ENCODE data around the gene RNU2-63P. TPM values are rescaled to one million over a fixed set of nuclear protein-coding genes. Genes with fewer than 3 reads are reported as not detected.
"Not testable (repeated sequence)": the region's sequence is repeated elsewhere in the genome, so short reads cannot be mapped to it uniquely, and the experiment has no call there.

RNU2-63P gene
- total RNA-seq, 2 experiments from 2014 or later = 17.9 to 246 TPM

DNA sequence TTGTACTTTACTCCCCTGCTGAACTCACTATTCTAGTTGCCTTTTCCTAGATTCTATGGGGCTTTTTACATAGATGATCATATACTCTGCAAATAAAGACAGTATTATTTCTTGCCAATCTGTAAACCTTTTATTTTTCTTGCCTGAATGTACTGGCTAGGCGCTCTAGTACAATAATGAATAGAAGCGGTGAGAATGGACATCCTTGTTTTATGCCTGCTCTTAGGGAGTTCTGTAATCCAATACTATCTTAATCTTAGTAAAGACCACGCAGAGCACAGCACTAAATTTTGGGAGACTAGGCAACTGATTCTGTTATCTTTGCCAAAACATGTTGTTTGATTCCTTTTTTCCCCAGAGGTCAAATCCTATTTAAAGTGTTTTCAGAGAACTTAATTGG, 32.2 kb upstream of the RNU2-63P start:
- no peak overlapping the region for H3K4me2 ChIP-seq (ENCODE audit: low read length)
- H3K4me1 ChIP-seq (ENCODE audit: insufficient read depth, low read length, poor library complexity, severe bottlenecking) = peaks cover 7% of the 10 kb centered on the region
- no peak overlapping the region for H2AFZ ChIP-seq (ENCODE audit: low read length)
- no peaks in the 10 kb centered on the region for H3K9me2 ChIP-seq (ENCODE audit: insufficient read depth, low read length)
- ChIA-PET POLR2A (interaction anchor here (3.6 kb wide), 1 partner anchor 13 kb away, joined by 12 read pairs; no protein-coding TSS in a partner anchor), CTCF (ENCODE audit: unreplicated experiment) (no interaction called here)
- H3K27ac ChIP-seq (ENCODE audit: low read depth, low read length, poor library complexity, severe bottlenecking) = no peak overlapping the region
- no peaks in the 10 kb centered on the region for H3K9me3 ChIP-seq (ENCODE audit: low read length)
- no peaks in the 10 kb centered on the region; the same call in 1 of the 2 replicates for H4K20me1 ChIP-seq (ENCODE audit: insufficient read depth, low read length)
- intact Hi-C loops (cut with micrococcal nuclease; ENCODE audit: unreplicated experiment) = no loop called here
- no TSS peak for BruUV-seq (replicated peaks)
- no peak overlapping the region for H3K4me3 ChIP-seq (ENCODE audit: low read depth, low read length, poor library complexity, severe bottlenecking)
- TF ChIP-seq, protein P1, sequence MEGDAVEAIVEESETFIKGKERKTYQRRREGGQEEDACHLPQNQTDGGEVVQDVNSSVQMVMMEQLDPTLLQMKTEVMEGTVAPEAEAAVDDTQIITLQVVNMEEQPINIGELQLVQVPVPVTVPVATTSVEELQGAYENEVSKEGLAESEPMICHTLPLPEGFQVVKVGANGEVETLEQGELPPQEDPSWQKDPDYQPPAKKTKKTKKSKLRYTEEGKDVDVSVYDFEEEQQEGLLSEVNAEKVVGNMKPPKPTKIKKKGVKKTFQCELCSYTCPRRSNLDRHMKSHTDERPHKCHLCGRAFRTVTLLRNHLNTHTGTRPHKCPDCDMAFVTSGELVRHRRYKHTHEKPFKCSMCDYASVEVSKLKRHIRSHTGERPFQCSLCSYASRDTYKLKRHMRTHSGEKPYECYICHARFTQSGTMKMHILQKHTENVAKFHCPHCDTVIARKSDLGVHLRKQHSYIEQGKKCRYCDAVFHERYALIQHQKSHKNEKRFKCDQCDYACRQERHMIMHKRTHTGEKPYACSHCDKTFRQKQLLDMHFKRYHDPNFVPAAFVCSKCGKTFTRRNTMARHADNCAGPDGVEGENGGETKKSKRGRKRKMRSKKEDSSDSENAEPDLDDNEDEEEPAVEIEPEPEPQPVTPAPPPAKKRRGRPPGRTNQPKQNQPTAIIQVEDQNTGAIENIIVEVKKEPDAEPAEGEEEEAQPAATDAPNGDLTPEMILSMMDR (conservative IDR thresholded peaks at IDR 0.05; ENCODE audit: low read length) = no peak
- no peak for TF ChIP-seq EZH2phosphoT487 (IDR thresholded peaks at IDR 0.05; ENCODE audit: borderline replicate concordance, low read depth, low read length)
- peaks cover 24% of the 10 kb centered on the region for H3K36me3 ChIP-seq (ENCODE audit: insufficient read depth, low read length)
- DNase-seq (ENCODE audit: low spot score) = no peak
- H3K79me2 ChIP-seq (ENCODE audit: insufficient read depth, low read depth, low read length) = peaks cover 12% of the 10 kb centered on the region; the same call in 1 of the 2 replicates

DNA sequence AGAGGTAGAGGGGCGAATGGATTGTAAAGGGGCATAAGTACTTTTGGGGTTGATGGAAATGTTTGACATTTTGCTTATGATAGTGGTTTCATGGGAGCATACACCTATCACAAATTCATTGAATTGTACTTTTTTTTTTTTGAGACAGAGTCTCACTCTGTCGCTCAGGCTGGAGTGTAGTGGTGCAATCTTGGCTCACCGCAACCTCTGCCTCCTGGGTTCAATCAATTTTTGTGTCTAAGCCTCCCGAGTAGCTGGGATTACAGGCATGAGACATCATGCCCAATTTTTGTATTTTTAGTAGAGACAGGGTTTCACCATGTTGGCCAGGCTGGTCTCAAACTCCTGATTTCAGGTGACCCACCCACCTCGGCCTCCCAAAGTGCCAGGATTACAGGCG, 29.2 kb upstream of the RNU2-63P start:
- BruUV-seq (replicated peaks); POLR2A ChIA-PET; H3K36me3 ChIP-seq (ENCODE audit: insufficient read depth, low read length); H3K79me2 ChIP-seq (ENCODE audit: insufficient read depth, low read depth, low read length); H4K20me1 ChIP-seq (ENCODE audit: insufficient read depth, low read length); H3K27ac ChIP-seq (ENCODE audit: low read depth, low read length, poor library complexity, severe bottlenecking); DNase-seq (ENCODE audit: low spot score); H3K9me3 ChIP-seq (ENCODE audit: low read length); CTCF ChIA-PET (ENCODE audit: unreplicated experiment); intact Hi-C loops (cut with micrococcal nuclease; ENCODE audit: unreplicated experiment); H3K4me2 ChIP-seq (ENCODE audit: low read length); H3K9me2 ChIP-seq (ENCODE audit: insufficient read depth, low read length); H3K4me3 ChIP-seq (ENCODE audit: low read depth, low read length, poor library complexity, severe bottlenecking); H3K4me1 ChIP-seq (ENCODE audit: insufficient read depth, low read length, poor library complexity, severe bottlenecking); H2AFZ ChIP-seq (ENCODE audit: low read length): not testable (repeated sequence)

DNA sequence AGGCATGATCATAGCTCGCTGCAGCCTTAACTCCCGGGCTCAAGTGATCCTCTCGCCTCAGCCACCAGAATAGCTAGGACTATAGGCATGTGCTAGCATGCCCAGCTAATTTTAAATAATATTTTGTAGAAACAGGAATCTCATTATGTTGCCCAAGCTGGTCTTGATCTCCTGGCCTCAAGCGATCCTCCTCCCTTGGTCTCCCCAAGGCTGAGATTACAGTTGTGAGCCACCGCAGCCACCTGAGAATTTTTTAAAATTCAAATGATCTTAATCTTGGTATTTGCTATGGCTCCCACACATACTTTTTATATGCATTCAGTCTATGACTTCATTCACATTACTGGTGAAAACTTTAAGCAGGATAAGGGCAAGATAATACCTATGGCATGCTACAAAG, 26.1 kb upstream of the RNU2-63P start:
- no peaks in the 10 kb centered on the region for H3K9me2 ChIP-seq (ENCODE audit: insufficient read depth, low read length)
- ChIA-PET POLR2A (no interaction called here), CTCF (ENCODE audit: unreplicated experiment) (no interaction called here)
- TF ChIP-seq EZH2phosphoT487 (IDR thresholded peaks at IDR 0.05; ENCODE audit: borderline replicate concordance, low read depth, low read length) = no peak
- TF ChIP-seq, protein P1 (conservative IDR thresholded peaks at IDR 0.05; ENCODE audit: low read length) = no peak
- H3K36me3 ChIP-seq (ENCODE audit: insufficient read depth, low read length) = no peaks in the 10 kb centered on the region
- H3K79me2 ChIP-seq (ENCODE audit: insufficient read depth, low read depth, low read length) = no peaks in the 10 kb centered on the region
- H3K9me3 ChIP-seq (ENCODE audit: low read length) = no peaks in the 10 kb centered on the region
- intact Hi-C loops (cut with micrococcal nuclease; ENCODE audit: unreplicated experiment) = no loop called here
- no peaks in the 10 kb centered on the region for H3K4me1 ChIP-seq (ENCODE audit: insufficient read depth, low read length, poor library complexity, severe bottlenecking)
- H2AFZ ChIP-seq (ENCODE audit: low read length) = no peak overlapping the region
- no peak for DNase-seq (ENCODE audit: low spot score)
- H4K20me1 ChIP-seq (ENCODE audit: insufficient read depth, low read length) = no peaks in the 10 kb centered on the region
- H3K27ac ChIP-seq (ENCODE audit: low read depth, low read length, poor library complexity, severe bottlenecking) = no peak overlapping the region
- H3K4me3 ChIP-seq (ENCODE audit: low read depth, low read length, poor library complexity, severe bottlenecking) = no peak overlapping the region
- no TSS peak for BruUV-seq (replicated peaks)
- no peak overlapping the region for H3K4me2 ChIP-seq (ENCODE audit: low read length)
